HG03135 (cell line): ENCODE measurements around the gene NKX6-2.
"Not testable (repeated sequence)": the region's sequence is repeated elsewhere in the genome, so short reads cannot be mapped to it uniquely, and the experiment has no call there.

Experiments
- ATAC-seq: cut with Tn5 transposase; IDR thresholded peaks from one replicate; pipeline ENCODE4 v1.9.1; 2021; ENCODE audit warnings: mild to moderate bottlenecking, moderate library complexity; ENCODE audit not compliant: unreplicated experiment

The NKX6-2 gene

GRCh38 chr10:132783940-132784865 is 1.7 kb downstream of the NKX6-2 start:
- no peak for ATAC-seq

- ATAC-seq: no peak
Observed at GRCh38 chr10:132783165-132783939, 2.6 kb downstream of the NKX6-2 start.

GRCh38 chr10:132781556-132781955 is 4.4 kb downstream of the NKX6-2 start:
- ATAC-seq: no peak

GRCh38 chr10:132780356-132780755 is 5.6 kb downstream of the NKX6-2 start:
- no peak for ATAC-seq

GRCh38 chr10:132779549-132780294 is 6.2 kb downstream of the NKX6-2 start:
- no peak for ATAC-seq

GRCh38 chr10:132777441-132777840 is 8.5 kb downstream of the NKX6-2 start:
- ATAC-seq: no peak

GRCh38 chr10:132776821-132777220 is 9.1 kb downstream of the NKX6-2 start:
- ATAC-seq: no peak

- ATAC-seq: no peak
Observed at GRCh38 chr10:132776186-132776585, 9.8 kb downstream of the NKX6-2 start.

- ATAC-seq: no peak
Observed at GRCh38 chr10:132774902-132775863, 10.8 kb downstream of the NKX6-2 start.

- ATAC-seq: no peak
Observed at GRCh38 chr10:132774181-132774901, 11.6 kb downstream of the NKX6-2 start.

- not testable (repeated sequence) for ATAC-seq
Observed at GRCh38 chr10:132772816-132773215, 13.1 kb downstream of the NKX6-2 start.

- ATAC-seq: no peak
Observed at GRCh38 chr10:132770061-132771021, 15.6 kb downstream of the NKX6-2 start.

GRCh38 chr10:132768346-132769248 is 17.4 kb downstream of the NKX6-2 start:
- no peak for ATAC-seq

GRCh38 chr10:132766291-132766690 is 19.7 kb downstream of the NKX6-2 start:
- no peak for ATAC-seq

GRCh38 chr10:132765435-132765834 is 20.5 kb downstream of the NKX6-2 start:
- ATAC-seq: no peak

GRCh38 chr10:132764108-132764507 is 21.8 kb downstream of the NKX6-2 start:
- ATAC-seq: no peak

GRCh38 chr10:132763545-132763944 is 22.4 kb downstream of the NKX6-2 start:
- no peak for ATAC-seq
